ENCODE measurements around the gene TECPR1. TPM values are rescaled to one million over a fixed set of nuclear protein-coding genes. Genes with fewer than 3 reads are reported as not detected.

TECPR1 gene
- total RNA-seq, 1 donor from 2014 or later = 39.9 TPM

GRCh38 chr7:98206451-98207330 is 45.3 kb downstream of the TECPR1 start:
- Mint-ChIP-seq H3K27me3 (no peaks in the 10 kb centered on the region), H3K36me3 (peaks cover 9% of the 10 kb centered on the region), H3K4me1 (ENCODE audit: unreplicated experiment) (no peaks in the 10 kb centered on the region), H3K4me3 (no peak overlapping the region), H3K27ac (no peak overlapping the region), H3K9me3 (no peaks in the 10 kb centered on the region)
- peak; percentile 61 for DNase-seq (ENCODE audit: extremely low spot score, unreplicated experiment)
- no peak for TF ChIP-seq CTCF (conservative IDR thresholded peaks at IDR 0.05)

GRCh38 chr7:98205162-98205845 is 46.7 kb downstream of the TECPR1 start:
- Mint-ChIP-seq H3K4me3 (no peak overlapping the region), H3K27ac (no peak overlapping the region), H3K9me3 (no peaks in the 10 kb centered on the region), H3K36me3 (peaks cover 9% of the 10 kb centered on the region), H3K4me1 (ENCODE audit: unreplicated experiment) (no peaks in the 10 kb centered on the region), H3K27me3 (no peaks in the 10 kb centered on the region)
- DNase-seq (ENCODE audit: extremely low spot score, unreplicated experiment) = no peak
- TF ChIP-seq CTCF (conservative IDR thresholded peaks at IDR 0.05) = no peak

- Mint-ChIP-seq H3K4me1 (ENCODE audit: unreplicated experiment) (no peaks in the 10 kb centered on the region), H3K36me3 (peaks cover 9% of the 10 kb centered on the region), H3K27me3 (no peaks in the 10 kb centered on the region), H3K4me3 (no peak overlapping the region), H3K9me3 (no peaks in the 10 kb centered on the region), H3K27ac (no peak overlapping the region)
- DNase-seq (ENCODE audit: extremely low spot score, unreplicated experiment) = no peak
- TF ChIP-seq CTCF (conservative IDR thresholded peaks at IDR 0.05) = no peak
Observed at GRCh38 chr7:98204670-98205069, 47.4 kb downstream of the TECPR1 start.

GRCh38 chr7:98203964-98204605 is 47.9 kb downstream of the TECPR1 start:
- H3K9me3 Mint-ChIP-seq = no peaks in the 10 kb centered on the region
- no peaks in the 10 kb centered on the region for H3K4me1 Mint-ChIP-seq (ENCODE audit: unreplicated experiment)
- H3K36me3 Mint-ChIP-seq = peaks cover 11% of the 10 kb centered on the region
- DNase-seq (ENCODE audit: extremely low spot score, unreplicated experiment) = no peak
- no peak overlapping the region for H3K4me3 Mint-ChIP-seq
- TF ChIP-seq CTCF (conservative IDR thresholded peaks at IDR 0.05) = no peak
- H3K27ac Mint-ChIP-seq = no peak overlapping the region
- no peaks in the 10 kb centered on the region for H3K27me3 Mint-ChIP-seq

- H3K9me3 Mint-ChIP-seq = no peaks in the 10 kb centered on the region
- H3K27ac Mint-ChIP-seq = no peak overlapping the region
- H3K4me1 Mint-ChIP-seq (ENCODE audit: unreplicated experiment) = no peaks in the 10 kb centered on the region
- no peak overlapping the region for H3K4me3 Mint-ChIP-seq
- TF ChIP-seq CTCF (conservative IDR thresholded peaks at IDR 0.05) = no peak
- H3K27me3 Mint-ChIP-seq = no peaks in the 10 kb centered on the region
- no peak for DNase-seq (ENCODE audit: extremely low spot score, unreplicated experiment)
- peaks cover 14% of the 10 kb centered on the region for H3K36me3 Mint-ChIP-seq
Observed at GRCh38 chr7:98203261-98203963, 48.6 kb downstream of the TECPR1 start.

Measured in type B pancreatic cell (in vitro differentiated cells).